Activated naive CD8-positive, alpha-beta T cell treated with anti-CD3 and anti-CD28 coated beads, Interleukin-2, amount 50 U/mL, for 24 hours (primary cell): ENCODE measurements around the gene POU2F3.

ENCODE experiments used
- ATAC-seq: fragments of 150-1000 bp; cut with Tn5 transposase; one replicate; pipeline ENCODE4 v1.10.0; 2021
- DNase-seq: peaks from one replicate; pipeline ENCODE4 v3.0.0; 2021
- H3K27ac Mint-ChIP-seq: one replicate; pipeline ENCODE4 v1.8.0; 2021; ENCODE audit warnings: mild to moderate bottlenecking, mixed read lengths
- H3K27me3 Mint-ChIP-seq: one replicate; pipeline ENCODE4 v1.8.0; 2021; ENCODE audit warnings: mixed read lengths
- H3K36me3 Mint-ChIP-seq: one replicate; pipeline ENCODE4 v1.8.0; 2021; ENCODE audit warnings: low read depth, mixed read lengths
- H3K4me1 Mint-ChIP-seq: one replicate; pipeline ENCODE4 v1.8.0; 2021; ENCODE audit warnings: mixed read lengths
- H3K4me3 Mint-ChIP-seq: one replicate; pipeline ENCODE4 v1.8.0; 2021; ENCODE audit warnings: mild to moderate bottlenecking, moderate library complexity, mixed read lengths
- H3K9me3 Mint-ChIP-seq: one replicate; pipeline ENCODE4 v1.8.0; 2021; ENCODE audit warnings: mixed read lengths

Gene POU2F3

DNA sequence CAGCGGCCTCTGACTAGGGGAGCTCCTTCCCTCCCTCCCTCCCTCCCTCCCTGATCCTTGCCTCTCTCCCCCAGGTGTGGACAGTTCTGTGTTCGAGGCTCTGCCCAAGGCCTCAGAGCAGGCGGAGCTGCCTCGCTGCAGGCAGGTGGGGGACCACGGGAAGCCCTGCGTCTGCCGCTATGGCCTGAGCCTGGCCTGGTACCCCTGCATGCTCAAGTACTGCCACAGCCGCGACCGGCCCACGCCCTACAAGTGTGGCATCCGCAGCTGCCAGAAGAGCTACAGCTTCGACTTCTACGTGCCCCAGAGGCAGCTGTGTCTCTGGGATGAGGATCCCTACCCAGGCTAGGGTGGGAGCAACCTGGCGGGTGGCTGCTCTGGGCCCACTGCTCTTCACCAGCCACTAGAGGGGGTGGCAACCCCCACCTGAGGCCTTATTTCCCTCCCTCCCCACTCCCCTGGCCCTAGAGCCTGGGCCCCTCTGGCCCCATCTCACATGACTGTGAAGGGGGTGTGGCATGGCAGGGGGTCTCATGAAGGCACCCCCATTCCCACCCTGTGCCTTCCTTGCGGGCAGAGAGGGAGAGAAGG lies 11.1 kb upstream of the POU2F3 start:
- no peak for DNase-seq
- no peak for ATAC-seq
- Mint-ChIP-seq H3K4me1 (peaks cover 8% of the 10 kb centered on the region), H3K27ac (no peak overlapping the region), H3K9me3 (no peaks in the 10 kb centered on the region), H3K27me3 (peaks cover 10% of the 10 kb centered on the region), H3K36me3 (no peaks in the 10 kb centered on the region), H3K4me3 (no peak overlapping the region)

GRCh38 chr11:120229451-120230424 lies 10.2 kb upstream of the POU2F3 start:
- H3K27me3 Mint-ChIP-seq: peaks cover 10% of the 10 kb centered on the region
- no peaks in the 10 kb centered on the region for H3K36me3 Mint-ChIP-seq
- DNase-seq (peak; percentile 27), ATAC-seq (no peak)
- H3K4me3 Mint-ChIP-seq: no peak overlapping the region
- no peak overlapping the region for H3K27ac Mint-ChIP-seq
- H3K4me1 Mint-ChIP-seq: peaks cover 4% of the 10 kb centered on the region
- H3K9me3 Mint-ChIP-seq: no peaks in the 10 kb centered on the region

- no peaks in the 10 kb centered on the region for H3K4me1 Mint-ChIP-seq
- H3K9me3 Mint-ChIP-seq: no peaks in the 10 kb centered on the region
- H3K4me3 Mint-ChIP-seq: no peak overlapping the region
- ATAC-seq (no peak), DNase-seq (no peak)
- no peaks in the 10 kb centered on the region for H3K36me3 Mint-ChIP-seq
- peaks cover 16% of the 10 kb centered on the region for H3K27me3 Mint-ChIP-seq
- no peak overlapping the region for H3K27ac Mint-ChIP-seq
Measured at GRCh38 chr11:120230433-120231071, 9.4 kb upstream of the POU2F3 start.

DNA sequence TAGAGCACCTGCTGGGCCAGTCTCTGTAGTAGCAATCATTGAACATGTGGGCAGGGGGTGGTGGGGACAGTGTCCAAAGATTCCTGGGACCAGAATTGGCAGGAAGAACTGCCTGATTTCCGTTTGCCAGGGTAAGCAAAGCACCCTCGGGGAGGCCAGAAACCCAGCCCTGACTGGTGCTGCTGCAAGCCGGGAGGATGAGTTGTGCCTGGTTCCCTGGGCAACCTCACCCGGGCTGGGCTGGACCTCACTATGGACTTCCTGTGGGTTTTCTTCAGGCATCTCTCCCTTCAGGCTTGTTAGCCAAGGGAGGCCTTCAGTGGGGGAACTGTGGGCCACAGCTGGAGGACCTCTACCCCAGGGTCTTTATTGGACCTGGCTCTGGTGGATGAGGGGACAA lies 8.0 kb upstream of the POU2F3 start:
- peaks cover 24% of the 10 kb centered on the region for H3K27me3 Mint-ChIP-seq
- no peak overlapping the region for H3K4me3 Mint-ChIP-seq
- H3K4me1 Mint-ChIP-seq: no peaks in the 10 kb centered on the region
- DNase-seq: no peak
- H3K36me3 Mint-ChIP-seq: no peaks in the 10 kb centered on the region
- H3K9me3 Mint-ChIP-seq: no peaks in the 10 kb centered on the region
- no peak for ATAC-seq
- no peak overlapping the region for H3K27ac Mint-ChIP-seq

DNA sequence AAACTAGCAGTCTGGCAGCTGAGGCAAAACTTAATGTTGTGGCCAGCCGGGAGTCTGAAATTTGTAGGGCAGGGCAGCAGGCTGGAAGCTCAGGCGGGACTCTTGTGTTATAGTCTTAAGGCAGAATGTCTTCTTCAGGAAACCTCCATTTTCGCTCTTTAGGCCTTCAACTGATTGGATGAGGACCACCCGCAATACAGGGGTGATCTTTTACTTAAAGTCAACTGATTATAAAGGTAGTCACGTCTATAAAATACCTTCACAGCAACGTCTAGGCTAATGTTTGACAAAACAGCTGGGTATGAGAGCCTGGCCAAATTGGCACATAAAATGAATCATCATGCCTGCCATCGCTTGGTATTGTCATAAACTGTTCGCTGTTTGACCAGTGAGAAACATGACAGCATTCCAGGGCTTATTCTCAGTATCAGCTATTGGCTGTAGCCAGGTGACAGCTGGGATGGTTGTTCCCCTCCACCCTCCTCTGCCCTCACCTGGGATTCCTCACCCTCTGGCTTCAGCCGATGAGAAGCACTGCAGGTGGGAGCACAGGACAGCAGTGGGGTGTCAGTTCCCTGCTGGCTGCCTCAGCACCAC lies 6.6 kb upstream of the POU2F3 start:
- Mint-ChIP-seq H3K36me3 (no peaks in the 10 kb centered on the region), H3K4me1 (no peaks in the 10 kb centered on the region), H3K9me3 (no peaks in the 10 kb centered on the region), H3K27ac (no peak overlapping the region), H3K4me3 (no peak overlapping the region), H3K27me3 (peaks cover 37% of the 10 kb centered on the region)
- DNase-seq (no peak), ATAC-seq (no peak)

- H3K4me3 Mint-ChIP-seq: no peak overlapping the region
- H3K9me3 Mint-ChIP-seq: no peaks in the 10 kb centered on the region
- no peaks in the 10 kb centered on the region for H3K4me1 Mint-ChIP-seq
- no peaks in the 10 kb centered on the region for H3K36me3 Mint-ChIP-seq
- H3K27ac Mint-ChIP-seq: no peak overlapping the region
- peak; percentile 65 for ATAC-seq
- peak; percentile 74 for DNase-seq
- peaks cover 52% of the 10 kb centered on the region for H3K27me3 Mint-ChIP-seq
Measured at GRCh38 chr11:120235024-120235628, 4.8 kb upstream of the POU2F3 start.

DNA sequence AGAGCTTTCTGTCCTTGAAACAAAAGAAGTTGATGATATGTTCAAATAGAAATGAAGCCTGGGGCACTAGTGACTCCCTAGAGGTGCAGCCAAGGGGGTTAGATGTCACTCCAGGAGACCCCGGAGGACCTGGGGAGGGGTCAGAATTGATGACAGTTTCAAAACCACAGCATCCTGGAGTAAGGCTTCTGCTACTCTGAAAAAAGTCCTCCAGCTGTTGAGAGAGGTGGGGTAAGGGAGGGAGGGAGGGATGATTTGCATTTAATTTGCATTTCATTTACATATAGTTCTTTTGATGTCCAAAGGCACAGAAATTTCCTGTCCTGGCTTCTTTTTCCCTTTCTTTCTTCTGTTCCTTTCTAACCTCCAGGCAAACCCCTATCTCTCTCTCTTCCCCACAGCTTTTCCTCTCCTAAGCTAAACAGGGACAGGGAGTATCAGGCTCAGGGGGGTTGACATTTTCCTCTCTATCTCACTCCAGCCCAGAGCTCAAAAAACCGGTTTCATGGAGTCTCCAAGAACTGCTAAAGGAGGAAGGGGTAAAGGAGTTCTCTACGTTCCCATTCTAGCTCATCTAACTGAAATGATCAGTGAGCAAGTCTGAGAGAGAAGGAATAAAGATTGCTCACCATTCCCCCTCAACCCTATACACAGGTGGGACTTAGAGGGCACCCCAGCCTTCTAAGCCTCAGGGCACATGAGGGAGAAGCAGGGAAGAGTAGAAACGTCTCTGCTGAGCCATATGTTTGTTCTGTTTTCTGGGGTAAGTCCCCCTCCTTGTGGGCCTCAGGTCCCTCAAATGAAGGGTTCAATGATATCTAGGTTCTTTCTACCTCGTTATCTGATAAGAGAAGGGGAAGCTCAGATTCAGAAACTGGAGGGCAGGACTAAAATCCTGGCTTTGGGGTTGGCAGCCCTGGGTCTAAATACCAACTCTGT lies 3.5 kb upstream of the POU2F3 start:
- no peak overlapping the region for H3K27ac Mint-ChIP-seq
- H3K4me1 Mint-ChIP-seq: no peaks in the 10 kb centered on the region
- no peaks in the 10 kb centered on the region for H3K9me3 Mint-ChIP-seq
- no peak overlapping the region for H3K4me3 Mint-ChIP-seq
- peaks cover 65% of the 10 kb centered on the region for H3K27me3 Mint-ChIP-seq
- ATAC-seq (peak; percentile 56), DNase-seq (no peak)
- H3K36me3 Mint-ChIP-seq: no peaks in the 10 kb centered on the region

DNA sequence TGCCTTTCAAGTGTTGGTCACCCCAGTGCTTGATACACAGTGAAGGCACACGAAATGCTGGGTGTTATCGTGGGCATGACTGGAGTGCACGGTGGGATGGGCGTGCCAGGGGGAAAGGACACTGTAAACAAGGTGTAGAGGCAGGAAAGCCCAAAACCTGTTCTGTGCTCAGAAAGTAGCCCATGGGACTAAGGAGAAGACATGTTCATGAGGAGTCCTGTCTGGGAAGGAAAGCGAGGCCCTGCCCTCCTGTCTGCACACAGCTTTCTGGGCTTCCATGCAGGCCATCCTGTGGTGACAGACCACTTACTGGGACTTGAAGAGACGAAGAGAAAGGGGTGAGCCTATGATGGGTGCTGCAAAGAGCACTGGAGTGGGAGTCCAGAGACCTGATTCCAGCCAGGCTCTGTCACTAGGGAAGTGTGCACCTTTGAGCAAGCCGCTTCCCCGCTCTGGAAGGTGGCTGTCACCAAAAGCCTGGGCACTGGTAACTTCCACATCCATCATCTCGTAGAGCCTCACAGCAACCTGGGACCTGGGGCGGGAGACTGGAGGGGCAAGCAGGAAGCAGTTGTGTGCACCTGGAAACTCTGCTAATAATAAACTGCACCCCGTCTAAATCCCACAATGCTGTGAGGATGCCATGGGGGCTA lies 846 bp upstream of the POU2F3 start:
- H3K9me3 Mint-ChIP-seq: no peaks in the 10 kb centered on the region
- H3K27me3 Mint-ChIP-seq: peaks cover 83% of the 10 kb centered on the region
- DNase-seq: no peak
- no peaks in the 10 kb centered on the region for H3K36me3 Mint-ChIP-seq
- H3K27ac Mint-ChIP-seq: no peak overlapping the region
- no peak overlapping the region for H3K4me3 Mint-ChIP-seq
- peaks cover 1% of the 10 kb centered on the region for H3K4me1 Mint-ChIP-seq
- ATAC-seq: no peak

DNA sequence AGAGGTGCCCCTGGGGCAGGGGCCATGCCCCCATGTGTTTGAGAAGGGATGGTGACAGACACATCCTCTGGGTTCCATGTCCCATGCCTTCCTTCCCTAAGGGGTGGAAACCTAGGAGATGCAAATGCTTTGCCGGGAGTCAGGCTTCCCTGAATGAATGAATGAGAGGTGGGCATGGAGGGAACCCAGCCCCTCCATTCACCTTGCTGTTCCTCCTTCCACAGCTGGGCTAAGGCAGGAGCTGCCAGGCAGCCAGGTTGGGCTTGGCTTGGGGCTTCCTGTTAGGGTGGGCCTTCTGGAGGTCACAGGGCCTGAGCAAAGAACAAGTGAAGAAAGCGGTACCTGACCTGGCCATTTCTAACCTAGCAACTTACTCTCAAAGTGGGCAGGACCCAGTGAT lies 926 bp downstream of the POU2F3 start:
- Mint-ChIP-seq H3K36me3 (no peaks in the 10 kb centered on the region), H3K27ac (no peak overlapping the region), H3K4me3 (no peak overlapping the region), H3K27me3 (peaks cover 86% of the 10 kb centered on the region), H3K4me1 (peaks cover 14% of the 10 kb centered on the region), H3K9me3 (no peaks in the 10 kb centered on the region)
- no peak for ATAC-seq
- DNase-seq: no peak

DNA sequence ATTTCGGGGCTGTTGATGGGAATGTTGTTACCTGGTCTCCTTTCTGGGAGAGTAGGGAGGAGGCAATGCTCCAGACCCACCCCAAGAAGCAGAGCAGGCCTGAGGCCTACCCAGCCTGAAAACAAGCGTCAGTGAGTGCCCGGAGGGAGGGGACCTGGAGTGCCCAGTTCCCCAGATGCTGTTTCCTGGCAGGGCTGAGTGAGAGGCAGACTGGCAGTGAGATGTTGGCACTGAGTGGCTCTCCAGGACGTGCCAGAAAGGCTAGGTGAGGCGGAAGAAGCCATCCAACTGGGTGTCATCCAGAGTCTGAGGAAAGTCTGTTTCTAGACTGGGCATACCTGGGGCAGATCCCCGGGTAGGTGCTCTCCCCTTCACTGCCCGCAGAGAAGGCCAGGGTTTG lies 1.3 kb downstream of the POU2F3 start:
- DNase-seq: no peak
- Mint-ChIP-seq H3K4me1 (peaks cover 14% of the 10 kb centered on the region), H3K9me3 (no peaks in the 10 kb centered on the region)

DNA sequence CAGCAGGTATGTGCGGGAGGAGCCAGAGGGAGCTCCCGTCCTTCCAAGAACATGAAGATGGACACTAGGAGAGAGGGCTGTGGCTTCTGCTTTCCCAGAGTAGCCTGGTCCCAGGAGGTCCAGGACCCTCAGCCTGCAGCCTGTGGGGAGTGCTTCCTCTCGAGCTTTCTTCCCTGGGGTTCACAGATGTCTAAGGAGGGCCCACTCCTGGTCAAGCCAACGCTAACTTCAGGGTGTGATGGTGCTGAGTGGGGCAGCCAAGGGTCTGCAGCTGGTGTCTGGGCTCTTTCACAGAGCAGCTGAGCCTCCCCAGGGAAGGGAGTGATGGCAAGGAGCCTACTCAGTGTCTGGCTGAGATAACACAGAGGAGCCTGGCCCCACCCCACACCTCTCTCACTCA lies 3.3 kb downstream of the POU2F3 start:
- Mint-ChIP-seq H3K4me1 (peaks cover 29% of the 10 kb centered on the region), H3K4me3 (no peak overlapping the region), H3K27ac (no peak overlapping the region), H3K27me3 (peaks cover 86% of the 10 kb centered on the region), H3K9me3 (no peaks in the 10 kb centered on the region), H3K36me3 (no peaks in the 10 kb centered on the region)
- DNase-seq (no peak), ATAC-seq (no peak)

More for the DNA sequence above, 1.3 kb downstream of the POU2F3 start:
- no peak for ATAC-seq
- Mint-ChIP-seq H3K27me3 (peaks cover 87% of the 10 kb centered on the region), H3K27ac (no peak overlapping the region), H3K36me3 (no peaks in the 10 kb centered on the region), H3K4me3 (no peak overlapping the region)

DNA sequence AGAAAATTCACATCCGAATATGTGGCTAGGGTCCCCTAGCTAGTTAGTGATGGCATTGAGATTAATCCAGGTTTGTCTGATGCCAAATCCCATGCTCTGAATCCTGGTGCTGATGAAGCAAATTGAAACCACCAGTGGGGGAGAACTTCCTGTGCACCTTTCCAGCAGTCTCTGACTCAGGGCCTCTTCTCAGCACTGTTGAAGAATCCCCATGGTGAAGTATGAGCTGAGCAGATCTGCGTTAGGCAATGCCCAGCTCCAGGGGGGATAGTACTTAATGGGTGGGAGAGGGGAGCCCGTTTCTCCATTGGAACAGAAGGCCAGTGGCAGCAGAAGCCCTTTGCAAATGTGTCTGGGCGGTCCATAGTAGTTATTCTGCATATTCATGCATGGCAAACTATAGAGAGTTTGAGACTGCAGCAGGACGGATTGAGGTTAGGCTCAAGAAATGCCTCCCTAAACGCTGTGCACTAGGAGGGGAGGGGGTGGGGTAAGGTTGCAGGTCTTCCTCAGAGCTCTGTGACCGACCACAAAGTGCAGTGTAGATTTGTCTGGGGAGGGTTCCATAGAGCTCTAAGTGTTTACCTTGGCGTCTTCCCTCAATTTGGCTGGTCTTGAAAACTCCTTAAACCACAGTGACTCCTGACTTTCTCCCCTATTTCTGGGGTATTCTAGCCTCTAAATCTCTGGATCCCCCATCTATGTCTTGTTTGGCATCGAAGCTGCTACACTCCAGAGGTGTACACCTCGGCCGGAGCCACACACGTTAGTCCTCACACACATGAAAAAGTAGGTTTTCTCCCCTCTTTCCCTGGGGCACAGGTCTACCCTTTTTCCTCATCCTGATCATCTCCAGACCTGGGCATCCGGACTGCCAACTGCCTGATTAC lies 4.8 kb downstream of the POU2F3 start:
- Mint-ChIP-seq H3K4me1 (peaks cover 44% of the 10 kb centered on the region), H3K4me3 (no peak overlapping the region), H3K27ac (no peak overlapping the region), H3K9me3 (no peaks in the 10 kb centered on the region), H3K36me3 (no peaks in the 10 kb centered on the region), H3K27me3 (peaks cover 74% of the 10 kb centered on the region)
- DNase-seq (no peak), ATAC-seq (peak; percentile 41)
